ENCODE data around the gene TNRC6C.

The TNRC6C gene

GRCh38 chr17:78135858-78136500, 177.5 kb downstream of the TNRC6C start:
- ChIA-PET CTCF (interaction anchor here (0.5 to 2.7 kb wide), 17 partner anchors 11 to 1958 kb away, joined by 3 to 15 read pairs (median 6); partner anchors contain the start of genes AFMID and TK1), POLR2A (interaction anchor here (1.0 to 1.9 kb wide), 2 partner anchors 39 to 51 kb away, joined by 4 read pairs; partner anchors contain the start of genes AFMID and TK1)
- H3K4me3 ChIP-seq (ENCODE audit: low read depth, low read length): no peak overlapping the region
- H3K27ac ChIP-seq (ENCODE audit: extremely low read depth, low read depth, low read length): no peak overlapping the region
- 0 out of 2 replicates have a peak, but pooled peaks have one; percentile 8 for TF ChIP-seq OSR2 (tag by site-specific recombination; IDR thresholded peaks at IDR 0.05)
- TF ChIP-seq, protein P1, sequence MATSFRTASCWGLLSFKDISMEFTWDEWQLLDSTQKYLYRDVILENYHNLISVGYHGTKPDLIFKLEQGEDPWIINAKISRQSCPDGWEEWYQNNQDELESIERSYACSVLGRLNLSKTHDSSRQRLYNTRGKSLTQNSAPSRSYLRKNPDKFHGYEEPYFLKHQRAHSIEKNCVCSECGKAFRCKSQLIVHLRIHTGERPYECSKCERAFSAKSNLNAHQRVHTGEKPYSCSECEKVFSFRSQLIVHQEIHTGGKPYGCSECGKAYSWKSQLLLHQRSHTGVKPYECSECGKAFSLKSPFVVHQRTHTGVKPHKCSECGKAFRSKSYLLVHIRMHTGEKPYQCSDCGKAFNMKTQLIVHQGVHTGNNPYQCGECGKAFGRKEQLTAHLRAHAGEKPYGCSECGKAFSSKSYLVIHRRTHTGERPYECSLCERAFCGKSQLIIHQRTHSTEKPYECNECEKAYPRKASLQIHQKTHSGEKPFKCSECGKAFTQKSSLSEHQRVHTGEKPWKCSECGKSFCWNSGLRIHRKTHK (tag by site-specific recombination; IDR thresholded peaks at IDR 0.05): no peak
- H3K4me1 ChIP-seq (ENCODE audit: control insufficient read depth, insufficient read depth, low read length): no peaks in the 10 kb centered on the region
- no peaks in the 10 kb centered on the region for H3K9me3 ChIP-seq (ENCODE audit: control insufficient read depth, insufficient read depth, low read depth, low read length)
- H3K36me3 ChIP-seq (ENCODE audit: control insufficient read depth in 2 of 2, insufficient read depth in 1 of 2, low read length in 2 of 2): no peaks in the 10 kb centered on the region

DNA sequence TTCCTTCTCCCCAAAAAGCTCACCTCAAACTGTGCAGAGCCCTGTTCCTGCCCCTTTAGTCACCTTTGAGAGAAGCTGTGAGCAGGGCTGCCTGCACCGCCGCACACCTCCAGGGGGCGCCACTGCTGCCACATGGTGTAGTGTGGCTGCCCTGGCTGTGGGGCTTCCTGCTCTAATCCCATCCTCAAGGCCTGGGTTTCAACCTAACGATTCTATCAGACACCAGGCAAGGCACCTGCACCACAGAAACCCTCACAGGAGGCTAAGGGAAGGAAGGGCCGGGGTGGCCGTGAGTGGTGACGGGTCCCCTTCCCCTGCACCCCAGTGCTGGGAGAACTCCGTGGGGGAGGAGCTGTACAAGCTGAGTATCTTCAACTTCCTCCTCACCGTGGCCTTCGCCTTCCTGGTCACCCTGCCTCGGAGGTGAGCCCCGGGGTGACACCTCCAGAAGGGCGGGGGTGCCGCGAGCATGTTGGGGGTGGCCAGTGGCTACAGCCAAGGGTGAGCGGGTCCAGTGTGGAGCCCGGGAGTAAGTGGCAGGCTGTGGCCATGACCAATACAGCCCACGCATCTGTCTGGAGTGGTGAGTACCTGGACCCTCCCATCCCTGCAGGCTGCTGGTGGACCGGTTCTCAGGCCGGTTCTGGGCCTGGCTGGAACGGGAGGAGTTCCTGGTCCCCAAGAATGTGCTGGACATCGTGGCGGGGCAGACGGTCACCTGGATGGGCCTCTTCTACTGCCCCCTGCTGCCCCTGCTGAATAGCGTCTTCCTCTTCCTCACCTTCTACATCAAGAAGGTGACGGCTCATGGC, 179.1 kb downstream of the TNRC6C start:
- Histone ChIP-seq H3K9me3 (ENCODE audit: control insufficient read depth, insufficient read depth, low read depth, low read length) (no peaks in the 10 kb centered on the region), H3K36me3 (ENCODE audit: control insufficient read depth in 2 of 2, insufficient read depth in 1 of 2, low read length in 2 of 2) (no peaks in the 10 kb centered on the region), H3K4me1 (ENCODE audit: control insufficient read depth, insufficient read depth, low read length) (no peaks in the 10 kb centered on the region), H3K27ac (ENCODE audit: extremely low read depth, low read depth, low read length) (no peak overlapping the region), H3K4me3 (ENCODE audit: low read depth, low read length) (no peak overlapping the region)
- ChIA-PET POLR2A (interaction anchor here (1.8 kb wide), 1 partner anchor 37 kb away, joined by 9 read pairs; no protein-coding TSS in a partner anchor), CTCF (interaction anchor here (0.5 to 2.6 kb wide), 15 partner anchors 9 to 113 kb away, joined by 3 to 9 read pairs (median 4); partner anchors contain the start of genes AFMID, C17orf99 and TK1)
- no peak for TF ChIP-seq ZBTB6 (tag by site-specific recombination; IDR thresholded peaks at IDR 0.05)
- TF ChIP-seq ZNF121 (tag by site-specific recombination; IDR thresholded peaks at IDR 0.05): no peak
- no peak for TF ChIP-seq ZNF324 (tag by site-specific recombination; IDR thresholded peaks at IDR 0.05)
- TF ChIP-seq ZBTB26 (tag by site-specific recombination; optimal IDR thresholded peaks at IDR 0.05): no peak
- no peak for TF ChIP-seq ZNF747 (tag by site-specific recombination; IDR thresholded peaks at IDR 0.05)
- no peak for TF ChIP-seq ZNF529 (tag by site-specific recombination; IDR thresholded peaks at IDR 0.05; ENCODE audit: insufficient replicate concordance)
- peak; percentile 73 for TF ChIP-seq CTCF (tag by site-specific recombination; IDR thresholded peaks at IDR 0.05)
- no peak for TF ChIP-seq ZNF555 (tag by site-specific recombination; conservative IDR thresholded peaks at IDR 0.05)
- TF ChIP-seq ZNF248 (tag by site-specific recombination; IDR thresholded peaks at IDR 0.05): no peak
- peak; percentile 95 for TF ChIP-seq ZNF580 (tag by site-specific recombination; IDR thresholded peaks at IDR 0.05)
- TF ChIP-seq ZNF16 (tag by site-specific recombination; IDR thresholded peaks at IDR 0.05; ENCODE audit: low read depth): no peak
- TF ChIP-seq ZNF274 (IDR thresholded peaks at IDR 0.05; ENCODE audit: low read length): no peak
- no peak for TF ChIP-seq ZNF274 (tag by site-specific recombination; IDR thresholded peaks at IDR 0.05; ENCODE audit: borderline replicate concordance)

Measured in HEK293 (cell line).